A549 treated with DMSO at 1 μM for 4 hours (cell line): ENCODE data around the gene BDKRB1. TPM values are rescaled to one million over a fixed set of nuclear protein-coding genes. Genes with fewer than 3 reads are reported as not detected.

Experiments used
- total RNA-seq: library from RNA; stranded (reverse); fragments of 200-300 nt; extraction: Qiagen RNA extraction; gene quantifications from 5 replicates; pipeline ENCODE4 v1.2.3, GENCODE V29; 2022; ENCODE audit warnings: low read depth

BDKRB1 gene
- total RNA-seq = 0.58 to 2.3 TPM (median 1.3 TPM) in 5 replicates

GRCh38 chr14:96255501-96256366, at the start of gene BDKRB1:
BDKRB1 (plus strand) TSS chr14:96256210; CDS start chr14:96263683, 7,473 bp downstream.

Other genes with a start within 250 kb of the BDKRB1 start
- gene C14orf132, start 216.8 kb upstream of the BDKRB1 start, total RNA-seq = 4.0 to 6.2 TPM (median 5.2 TPM) in 5 replicates
- 3.2 to 6.6 TPM (median 5.9 TPM) in 5 replicates for gene BDKRB2, start 51.4 kb upstream of the BDKRB1 start, total RNA-seq
- gene ATG2B, start 107.1 kb downstream of the BDKRB1 start, total RNA-seq = 7.7 to 10.1 TPM (median 9.2 TPM) in 5 replicates
- gene GSKIP, start 107.3 kb downstream of the BDKRB1 start, total RNA-seq = 17.4 to 26.6 TPM (median 20.8 TPM) in 5 replicates
- 1.6 to 2.7 TPM (median 2.5 TPM) in 5 replicates for gene AK7, start 135.9 kb downstream of the BDKRB1 start, total RNA-seq
- 84.4 to 107 TPM (median 101 TPM) in 5 replicates for gene PAPOLA, start 246.2 kb downstream of the BDKRB1 start, total RNA-seq